ENCODE results near the gene CENPH. TPM values are rescaled to one million over a fixed set of nuclear protein-coding genes. Genes with fewer than 3 reads are reported as not detected.
"Not testable (repeated sequence)": the region's sequence is repeated elsewhere in the genome, so short reads cannot be mapped to it uniquely, and the experiment has no call there.

The CENPH gene
- polyA plus RNA-seq, 1 experiment: 7.4 TPM

GRCh38 chr5:69250593-69250992, 61.2 kb downstream of the CENPH start:
- Histone ChIP-seq H3K27me3 (ENCODE audit: control insufficient read depth, insufficient read depth, low read length) (no peaks in the 10 kb centered on the region), H3K36me3 (ENCODE audit: control insufficient read depth, insufficient read depth, low read length) (no peaks in the 10 kb centered on the region), H3K4me3 (ENCODE audit: low read depth, low read length) (no peak overlapping the region)
- DNase-seq (ENCODE audit: low read depth): no peak
- CTCF ChIA-PET: no interaction called here
- TF ChIP-seq CTCF (IDR thresholded peaks at IDR 0.05; ENCODE audit: insufficient read depth, low read depth, low read length): no peak
- POLR2A ChIA-PET: no interaction called here

- DNase-seq (ENCODE audit: low read depth): no peak
- no peak for TF ChIP-seq CTCF (IDR thresholded peaks at IDR 0.05; ENCODE audit: insufficient read depth, low read depth, low read length)
- CTCF ChIA-PET: interaction anchor here (0.8 kb wide), 1 partner anchor 10 kb away, joined by 3 read pairs; no protein-coding TSS in a partner anchor
- no peaks in the 10 kb centered on the region for H3K27me3 ChIP-seq (ENCODE audit: control insufficient read depth, insufficient read depth, low read length)
- no peak overlapping the region for H3K4me3 ChIP-seq (ENCODE audit: low read depth, low read length)
- POLR2A ChIA-PET: no interaction called here
- H3K36me3 ChIP-seq (ENCODE audit: control insufficient read depth, insufficient read depth, low read length): no peaks in the 10 kb centered on the region; the same call in 1 of the 2 replicates
These were observed 63.1 kb downstream of the CENPH start for GRCh38 chr5:69252437-69252836.

- CTCF ChIA-PET: interaction anchor here (0.6 to 1.2 kb wide), 2 partner anchors 45 to 65 kb away, joined by 3 to 4 read pairs; no protein-coding TSS in a partner anchor
- H3K27me3 ChIP-seq (ENCODE audit: control insufficient read depth, insufficient read depth, low read length); H3K4me3 ChIP-seq (ENCODE audit: low read depth, low read length); H3K36me3 ChIP-seq (ENCODE audit: control insufficient read depth, insufficient read depth, low read length); DNase-seq (ENCODE audit: low read depth); POLR2A ChIA-PET: not testable (repeated sequence)
These were observed 66.6 kb downstream of the CENPH start for GRCh38 chr5:69255940-69256339.

GRCh38 chr5:69257577-69257976, 68.2 kb downstream of the CENPH start:
- no peak for TF ChIP-seq CTCF (IDR thresholded peaks at IDR 0.05; ENCODE audit: insufficient read depth, low read depth, low read length)
- DNase-seq (ENCODE audit: low read depth): no peak
- H3K4me3 ChIP-seq (ENCODE audit: low read depth, low read length): no peak overlapping the region
- no peaks in the 10 kb centered on the region for H3K27me3 ChIP-seq (ENCODE audit: control insufficient read depth, insufficient read depth, low read length)
- H3K36me3 ChIP-seq (ENCODE audit: control insufficient read depth, insufficient read depth, low read length): peaks cover 4% of the 10 kb centered on the region
- ChIA-PET POLR2A (no interaction called here), CTCF (no interaction called here)

Small RNAs within 50 kb of the gene (small RNA-seq; reads per million reads assigned to genes)
- gene SNORA50D (ENCODE audit: insufficient read length, low read depth, low replicate concordance): not detected

Other genes starting within 250 kb of the CENPH start
- gene SLC30A5, start 95.6 kb upstream of the CENPH start, polyA plus RNA-seq (2011; rRNA removed): 45.8 and 47.4 TPM in 2 replicates
- 67.0 and 91.3 TPM in 2 replicates for gene CCNB1, start 22.4 kb upstream of the CENPH start, polyA plus RNA-seq (2011; rRNA removed)
- gene CDK7, start 45.3 kb downstream of the CENPH start, polyA plus RNA-seq (2011; rRNA removed): 44.9 and 231 TPM in 2 replicates
- gene CCDC125, start 143.2 kb downstream of the CENPH start, polyA plus RNA-seq (2011; rRNA removed): 1.8 and 3.1 TPM in 2 replicates
- gene AK6, start 179.9 kb downstream of the CENPH start, polyA plus RNA-seq (2011; rRNA removed): 11.6 and 39.9 TPM in 2 replicates
- 76.4 and 140 TPM in 2 replicates for gene TAF9, start 179.9 kb downstream of the CENPH start, polyA plus RNA-seq (2011; rRNA removed)
- gene RAD17, start 180.2 kb downstream of the CENPH start, polyA plus RNA-seq (2011; rRNA removed): 18.0 and 23.2 TPM in 2 replicates
- 0.88 and 1.3 TPM in 2 replicates for gene MARVELD2, start 225.5 kb downstream of the CENPH start, polyA plus RNA-seq (2011; rRNA removed)

Data from BJ (cell line).